WTC11 (cell line): ENCODE measurements around the gene KCNN4.
"Not testable (repeated sequence)": the region's sequence is repeated elsewhere in the genome, so short reads cannot be mapped to it uniquely, and the experiment has no call there.

Experiments
- AFF4 ChIP-seq: sonication (generic); formaldehyde crosslinking; IDR thresholded peaks from 2 replicates; pipeline ENCODE4 v1.8.1; 2023; ENCODE audit warnings: mild to moderate bottlenecking, missing genetic modification reagents, borderline replicate concordance
- CTCF ChIP-seq: fragments of 200-600 bp; IDR thresholded peaks from 2 replicates; pipeline ENCODE4 v1.8.0; 2022; ENCODE audit warnings: antibody characterized with exemption
- PRDM15 ChIP-seq: sonication (generic); formaldehyde crosslinking; IDR thresholded peaks from 2 replicates; pipeline ENCODE4 v1.8.0; 2022; ENCODE audit warnings: missing genetic modification reagents
- ZNF263 ChIP-seq: sonication (generic); formaldehyde crosslinking; IDR thresholded peaks from 2 replicates; pipeline ENCODE4 v1.8.1; 2022; ENCODE audit warnings: low read depth, mild to moderate bottlenecking, moderate library complexity, missing genetic modification reagents
- TF ChIP-seq, protein P1 (sequence below): sonication (generic); formaldehyde crosslinking; IDR thresholded peaks from 2 replicates; pipeline ENCODE4 v1.8.1; 2023; ENCODE audit warnings: mild to moderate bottlenecking, missing genetic modification reagents

- TF ChIP-seq PRDM15; CTCF; AFF4 (CRISPR knock-in tag); ZNF263 (CRISPR knock-in tag): not testable (repeated sequence)
- TF ChIP-seq, protein P1, sequence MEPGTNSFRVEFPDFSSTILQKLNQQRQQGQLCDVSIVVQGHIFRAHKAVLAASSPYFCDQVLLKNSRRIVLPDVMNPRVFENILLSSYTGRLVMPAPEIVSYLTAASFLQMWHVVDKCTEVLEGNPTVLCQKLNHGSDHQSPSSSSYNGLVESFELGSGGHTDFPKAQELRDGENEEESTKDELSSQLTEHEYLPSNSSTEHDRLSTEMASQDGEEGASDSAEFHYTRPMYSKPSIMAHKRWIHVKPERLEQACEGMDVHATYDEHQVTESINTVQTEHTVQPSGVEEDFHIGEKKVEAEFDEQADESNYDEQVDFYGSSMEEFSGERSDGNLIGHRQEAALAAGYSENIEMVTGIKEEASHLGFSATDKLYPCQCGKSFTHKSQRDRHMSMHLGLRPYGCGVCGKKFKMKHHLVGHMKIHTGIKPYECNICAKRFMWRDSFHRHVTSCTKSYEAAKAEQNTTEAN = not testable (repeated sequence)
These were observed 16.1 kb downstream of the KCNN4 start for GRCh38 chr19:43764684-43765083.
